ENCODE data around the gene FHAD1. TPM values are rescaled to one million over a fixed set of nuclear protein-coding genes. Genes with fewer than 3 reads are reported as not detected.

Gene FHAD1
- total and polyA plus RNA-seq, 9 of the 15 experiments (the other 6 are each of a cell fraction or from before 2014, with no cell fraction given): 0.32 to 2.1 (median 1.5) TPM; not detected in 1

- TF ChIP-seq DEAF1 (CRISPR knock-in tag; IDR thresholded peaks at IDR 0.05): no peak
- no peak for TF ChIP-seq MTA2 (IDR thresholded peaks at IDR 0.05; ENCODE audit: low read depth)
- TF ChIP-seq STAT6 (CRISPR knock-in tag; IDR thresholded peaks at IDR 0.05): no peak
- TF ChIP-seq ZNF165 (CRISPR knock-in tag; IDR thresholded peaks at IDR 0.05; ENCODE audit: borderline replicate concordance): no peak
These were observed 45.0 kb upstream of the FHAD1 start (continued) for GRCh38 chr1:15201849-15202551.

GRCh38 chr1:15204931-15205330 lies 42.1 kb upstream of the FHAD1 start:
- no peak overlapping the region for H3K27ac ChIP-seq (ENCODE audit: extremely low read depth, low read depth, low read length)
- in situ Hi-C loops (cut with MboI) (no loop called here), intact Hi-C loops (cut with micrococcal nuclease) (no loop called here)
- no peak overlapping the region for H3K9ac ChIP-seq (ENCODE audit: insufficient read depth in 1 of 2, low read depth in 2 of 2, low read length in 2 of 2)
- ChIA-PET CTCF (ENCODE audit: low intra/inter-chr PET ratio) (no interaction called here), POLR2A (interaction anchor here (1.1 to 1.3 kb wide), 3 partner anchors 13 to 52 kb away, joined by 3 read pairs; no protein-coding TSS in a partner anchor)
- no TSS peak for BruUV-seq (replicated peaks)
- DNase-seq (ENCODE audit: extremely low read depth in 1 of 4, low spot score in 3 of 4) (no peak), ATAC-seq (no peak), FAIRE-seq (no peak)
- H2AFZ ChIP-seq (ENCODE audit: low read depth, low read length): no peak overlapping the region
- H3K4me3 ChIP-seq: no peak overlapping the region
- no peak for TF ChIP-seq ZNF140 (CRISPR knock-in tag; IDR thresholded peaks at IDR 0.05)
- no peak for TF ChIP-seq IRF9 (tag; IDR thresholded peaks at IDR 0.05)
- no peak for TF ChIP-seq NCOA2 (IDR thresholded peaks at IDR 0.05; ENCODE audit: partially characterized antibody in 2 of 2)
- no peak for TF ChIP-seq ZNF512 (tag; IDR thresholded peaks at IDR 0.05)
- TF ChIP-seq L3MBTL2 (IDR thresholded peaks at IDR 0.05): no peak
- TF ChIP-seq ZNF764 (CRISPR knock-in tag; IDR thresholded peaks at IDR 0.05; ENCODE audit: low read depth): no peak
- no peak for TF ChIP-seq CHD2 (IDR thresholded peaks at IDR 0.05; ENCODE audit: low read depth, low read length)
- no peak for TF ChIP-seq ELF1 (tag; IDR thresholded peaks at IDR 0.05)
- no peaks in the 10 kb centered on the region for H3K9me1 ChIP-seq (ENCODE audit: control insufficient read depth, insufficient read depth, low read length)
- 2% methylated on average over 7 of the region's 7 CpGs for WGBS (ENCODE audit: insufficient coverage, low coverage, missing lambda C conversion rate)
- no peaks in the 10 kb centered on the region for H3K9me3 ChIP-seq (replicated peaks; ENCODE audit: control insufficient read depth, insufficient read depth, low read depth, low read length)
- no peaks in the 10 kb centered on the region for H3K36me3 ChIP-seq (ENCODE audit: control insufficient read depth, insufficient read depth, low read length)
- no peaks in the 10 kb centered on the region; a peak in 1 of 5 replicates for H3K4me1 ChIP-seq (replicated peaks in 1 of 2; ENCODE audit: control insufficient read depth in 2 of 2, insufficient read depth in 2 of 2, low read length in 2 of 2)
- H4K20me1 ChIP-seq (replicated peaks; ENCODE audit: control insufficient read depth, insufficient read depth, low read length): peaks cover 3% of the 10 kb centered on the region; the same call in 1 of the 2 replicates
- H3K27me3 ChIP-seq (ENCODE audit: control insufficient read depth in 2 of 2, insufficient read depth in 2 of 2, low read length in 2 of 2): peaks cover 39 to 75% of the 10 kb centered on the region in 2 experiments
- H3K79me2 ChIP-seq (ENCODE audit: control insufficient read depth, insufficient read depth, low read length): no peaks in the 10 kb centered on the region
- no peak overlapping the region for H3K4me2 ChIP-seq (ENCODE audit: insufficient read depth, low read length)

Measured in K562 (cell line).